ENCODE measurements around the gene MDM4.
"Not testable (repeated sequence)": the region's sequence is repeated elsewhere in the genome, so short reads cannot be mapped to it uniquely, and the experiment has no call there.

Gene MDM4

DNA sequence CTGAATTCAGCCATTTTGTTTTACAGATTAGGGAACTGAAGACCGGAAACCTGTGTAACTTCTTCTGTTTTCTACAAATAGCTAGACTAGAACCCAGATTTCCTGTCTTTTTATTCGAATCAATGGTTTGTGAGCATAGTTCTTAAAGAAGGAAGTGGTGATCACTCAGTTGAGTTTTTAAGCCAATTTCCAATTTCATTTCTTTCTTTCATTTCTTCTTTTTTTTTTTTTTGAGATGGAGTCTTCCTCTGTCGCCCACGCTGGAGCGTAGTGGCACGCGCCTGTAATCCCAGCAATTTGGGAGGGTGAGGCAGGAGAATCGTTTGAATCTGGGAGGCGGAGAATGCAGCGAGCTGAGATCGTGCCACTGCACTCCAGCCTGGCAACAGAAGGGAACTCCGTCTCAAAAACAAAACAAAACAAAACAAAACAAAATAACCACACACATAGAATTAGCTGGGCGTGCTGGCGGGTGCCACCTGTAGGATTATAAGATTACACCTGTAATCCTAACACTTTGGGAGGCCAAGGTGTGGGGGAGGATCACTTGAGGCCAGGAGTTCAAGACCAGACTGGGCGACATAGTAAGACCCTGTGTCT, 3.0 kb upstream of the MDM4 start:
- in situ Hi-C loops (cut with MboI; ENCODE audit: low sequenced_read_pairs) = no loop called here

DNA sequence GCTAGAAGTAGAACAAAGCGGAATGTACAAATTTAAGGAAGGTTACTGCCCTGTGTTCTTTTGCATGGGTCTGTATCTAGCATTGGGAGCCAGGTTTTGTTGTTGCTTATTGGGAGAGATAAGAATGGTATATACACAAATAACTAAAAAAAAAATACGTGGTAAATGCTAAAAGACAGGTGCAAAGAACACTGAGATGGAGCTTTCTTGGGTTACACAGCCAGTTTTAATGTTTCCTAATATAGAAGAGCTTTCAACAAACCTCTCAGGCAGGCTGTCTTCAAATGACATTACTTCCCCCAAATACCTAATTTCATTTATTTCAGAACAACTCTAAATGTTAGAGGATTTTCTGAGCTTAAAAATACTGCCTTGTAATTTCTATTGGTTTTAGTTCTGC, 1.4 kb upstream of the MDM4 start:
- in situ Hi-C loops (cut with MboI; ENCODE audit: low sequenced_read_pairs) = no loop called here

DNA sequence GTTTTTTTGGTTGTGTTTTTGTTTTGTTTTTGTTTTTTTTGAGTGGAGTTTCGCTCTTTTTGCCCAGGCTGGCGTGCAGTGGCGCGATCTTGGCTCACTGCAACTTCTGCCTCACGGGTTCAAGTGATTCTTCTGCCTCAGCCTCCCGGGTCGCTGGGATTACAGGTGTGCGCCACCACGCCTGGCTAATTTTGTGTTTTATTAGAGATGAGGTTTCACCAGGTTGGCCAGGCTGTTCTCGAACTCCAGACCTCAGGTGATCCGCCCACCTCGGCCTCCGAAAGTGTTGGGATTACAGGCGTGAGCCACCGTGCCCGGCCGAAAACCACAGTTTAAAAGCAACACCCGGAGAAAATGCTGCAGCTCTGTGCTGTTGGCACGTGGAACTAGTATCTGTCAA, 1.2 kb downstream of the MDM4 start:
- in situ Hi-C loops (cut with MboI; ENCODE audit: low sequenced_read_pairs) = not testable (repeated sequence)

DNA sequence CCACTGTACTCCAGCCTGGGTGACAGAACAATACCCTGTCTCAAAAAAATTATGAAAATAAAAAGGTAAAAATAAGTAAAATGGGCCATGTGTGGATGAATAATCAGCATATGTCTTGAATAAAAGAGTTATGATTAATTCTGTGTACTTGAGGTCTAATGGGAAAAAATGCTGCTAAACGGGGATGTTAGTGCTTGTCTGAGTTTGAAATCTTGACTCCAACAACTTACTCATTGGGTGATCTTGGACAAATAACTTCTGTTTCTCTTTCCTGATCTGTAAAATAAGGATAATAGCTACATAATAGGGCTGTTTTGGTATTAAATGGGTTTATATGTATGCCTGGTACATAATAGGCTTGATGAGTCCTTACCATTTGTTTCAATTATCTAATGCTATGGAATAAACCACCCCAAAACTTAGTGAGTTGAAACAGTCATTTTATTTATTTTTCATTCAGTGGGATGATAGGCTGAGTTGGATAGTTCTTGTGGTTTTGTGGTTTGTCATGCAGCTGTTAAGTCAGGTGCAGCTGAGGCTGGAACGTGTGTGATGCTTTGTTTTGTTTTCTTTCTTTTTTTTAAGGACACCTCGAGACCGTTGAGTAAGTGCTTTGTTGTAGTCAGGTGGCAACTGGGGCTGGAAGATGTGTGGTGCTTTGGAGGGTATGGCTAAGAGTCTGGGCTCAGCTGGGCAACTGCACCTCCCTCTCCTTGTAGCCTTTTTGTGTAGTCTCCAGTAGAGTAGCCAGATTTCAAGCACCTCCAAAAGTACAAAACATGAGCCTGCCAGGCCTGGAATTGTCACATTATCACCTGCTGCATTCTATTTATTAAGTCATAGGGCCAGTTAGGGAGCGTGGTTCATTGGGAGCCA, 4.9 kb downstream of the MDM4 start:
- in situ Hi-C loops (cut with MboI; ENCODE audit: low sequenced_read_pairs) = no loop called here

DNA sequence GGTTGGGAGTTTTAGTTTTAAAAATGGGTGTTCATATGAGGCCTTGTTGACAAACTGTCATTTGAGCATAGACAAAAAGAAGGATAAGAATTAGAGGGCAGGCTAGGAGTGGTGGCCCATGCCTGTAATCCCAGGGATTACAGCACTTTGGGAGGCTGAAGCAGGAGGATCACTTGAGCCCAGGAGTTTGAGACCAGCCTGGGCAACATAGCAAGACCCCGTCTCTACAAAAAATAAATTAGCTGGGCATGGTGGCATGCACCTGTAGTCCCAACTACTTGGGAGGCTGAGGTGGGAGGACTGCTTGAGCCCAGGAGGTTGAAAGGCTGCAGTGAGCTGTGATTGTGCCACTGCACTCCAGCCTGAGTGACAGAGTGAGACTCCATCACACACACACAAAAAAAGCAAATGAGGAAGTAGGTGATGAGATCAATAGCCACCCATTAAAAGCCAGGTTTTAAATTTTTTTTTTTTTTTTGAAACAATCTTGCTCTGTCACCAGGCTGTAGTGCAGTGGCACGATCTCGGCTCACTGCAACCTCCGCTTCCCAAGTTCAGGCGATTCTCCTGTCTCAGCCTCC, 5.8 kb downstream of the MDM4 start:
- in situ Hi-C loops (cut with MboI; ENCODE audit: low sequenced_read_pairs) = not testable (repeated sequence)

DNA sequence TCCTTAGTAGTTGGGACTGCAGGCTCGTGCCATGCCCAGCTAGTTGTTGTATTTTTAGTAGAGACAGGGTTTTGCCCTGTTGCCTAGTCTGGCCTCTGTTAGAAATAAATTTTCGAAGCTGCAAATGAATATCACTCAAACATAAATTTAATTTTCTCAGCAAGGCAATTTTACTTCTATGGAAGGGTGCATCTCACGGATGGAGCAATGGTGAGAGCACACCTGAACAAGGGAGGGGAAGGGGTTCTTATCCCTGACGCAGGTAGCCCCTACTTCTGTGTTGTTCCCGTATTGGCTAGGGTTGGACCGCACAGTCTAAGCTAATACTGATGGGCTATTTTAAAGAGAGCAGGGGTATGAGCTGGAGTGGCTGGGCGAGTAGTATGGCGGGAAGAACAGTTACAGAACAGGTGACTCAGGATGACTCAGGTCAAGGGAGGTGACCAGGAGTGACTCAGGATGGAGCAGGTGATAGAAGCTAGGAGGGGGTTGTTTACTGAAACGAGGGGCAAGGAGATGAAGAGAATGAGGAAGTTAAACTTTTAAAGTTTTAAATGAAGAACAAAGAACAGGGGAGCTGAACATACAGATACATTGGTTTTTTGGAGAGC, 7.5 kb downstream of the MDM4 start:
- in situ Hi-C loops (cut with MboI; ENCODE audit: low sequenced_read_pairs) = no loop called here

DNA sequence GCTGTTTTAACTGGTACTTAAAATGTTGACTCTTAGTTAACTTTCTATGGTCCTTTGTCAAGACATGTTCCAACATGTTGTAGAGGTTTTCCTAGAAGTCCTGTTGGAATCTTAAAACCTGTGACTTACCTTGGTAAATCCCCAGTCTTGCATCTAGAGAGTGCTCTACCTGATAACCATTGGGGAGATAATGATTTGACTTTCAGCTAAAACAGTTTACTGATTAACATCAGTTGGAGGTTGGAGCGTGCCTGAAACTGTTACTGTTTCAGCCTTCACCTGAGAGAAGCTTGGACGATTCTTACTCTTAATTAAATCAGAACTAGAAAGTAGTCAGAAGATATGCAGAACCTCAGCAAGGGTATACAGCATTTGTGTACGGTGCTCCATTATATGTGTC, 8.8 kb downstream of the MDM4 start:
- in situ Hi-C loops (cut with MboI; ENCODE audit: low sequenced_read_pairs) = no loop called here

DNA sequence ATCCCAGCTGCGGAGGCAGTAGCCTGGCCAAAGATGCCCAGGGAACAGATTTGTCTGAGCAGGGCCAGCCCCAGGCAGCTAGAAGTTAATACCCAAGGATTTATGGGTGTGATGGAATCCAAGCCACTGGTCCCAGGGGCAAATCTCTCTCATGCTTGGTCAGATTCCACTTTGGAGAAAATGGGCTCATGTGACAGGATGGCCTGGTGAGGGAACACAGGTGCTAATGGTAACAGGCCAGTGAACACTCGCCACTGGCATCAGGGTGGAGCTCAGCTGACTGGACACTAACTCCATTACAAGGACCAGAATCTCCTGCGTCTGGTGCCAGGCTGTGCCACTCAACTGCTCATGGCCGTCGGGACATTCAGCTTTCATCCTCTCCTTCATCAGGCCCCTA, 12.0 kb downstream of the MDM4 start:
- in situ Hi-C loops (cut with MboI; ENCODE audit: low sequenced_read_pairs) = no loop called here

DNA sequence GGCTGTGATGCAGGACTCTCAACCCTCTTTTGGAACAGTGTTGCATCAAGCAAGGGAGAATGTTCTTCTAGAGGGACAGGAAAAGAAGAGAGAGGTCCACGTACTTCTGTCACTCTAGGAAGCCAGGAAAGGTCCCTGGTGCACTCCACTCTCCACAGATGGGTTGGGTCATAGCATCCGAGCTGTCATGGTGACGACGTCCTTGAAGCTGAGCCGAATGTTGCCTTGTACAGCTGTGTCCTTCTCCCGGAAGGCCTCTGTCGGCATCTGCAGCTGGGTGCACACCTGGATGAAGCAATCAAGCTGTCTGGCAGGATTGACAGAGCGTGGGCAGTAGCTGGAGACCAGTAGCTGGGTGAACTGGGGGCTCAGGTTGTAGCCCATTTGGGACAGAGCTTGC, 12.5 kb downstream of the MDM4 start:
- in situ Hi-C loops (cut with MboI; ENCODE audit: low sequenced_read_pairs) = no loop called here

DNA sequence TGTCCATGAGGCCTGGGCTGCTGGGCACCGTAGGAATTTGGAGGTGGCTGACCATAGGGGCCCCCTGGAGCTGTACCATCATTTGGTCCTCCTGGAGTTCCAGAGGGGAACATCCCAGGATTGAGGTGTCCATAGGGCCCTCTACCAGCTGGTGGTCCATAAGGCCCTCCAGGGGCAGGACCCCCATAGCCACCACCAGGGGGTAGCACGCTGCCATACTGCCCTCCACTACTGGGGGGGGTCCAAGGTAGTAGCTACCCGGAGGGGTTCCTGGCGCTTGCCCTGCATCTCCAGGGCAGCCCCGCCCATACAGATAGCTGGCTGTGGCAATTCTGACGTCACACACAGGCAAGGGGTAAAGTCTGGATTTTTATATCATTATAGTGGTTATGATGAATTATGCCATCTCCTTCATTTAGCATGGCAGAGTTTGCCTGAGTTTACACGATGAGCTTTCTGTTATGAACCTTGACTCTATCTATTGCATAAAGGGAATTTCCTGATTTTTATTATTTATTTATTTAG, 13.2 kb downstream of the MDM4 start:
- in situ Hi-C loops (cut with MboI; ENCODE audit: low sequenced_read_pairs) = no loop called here

DNA sequence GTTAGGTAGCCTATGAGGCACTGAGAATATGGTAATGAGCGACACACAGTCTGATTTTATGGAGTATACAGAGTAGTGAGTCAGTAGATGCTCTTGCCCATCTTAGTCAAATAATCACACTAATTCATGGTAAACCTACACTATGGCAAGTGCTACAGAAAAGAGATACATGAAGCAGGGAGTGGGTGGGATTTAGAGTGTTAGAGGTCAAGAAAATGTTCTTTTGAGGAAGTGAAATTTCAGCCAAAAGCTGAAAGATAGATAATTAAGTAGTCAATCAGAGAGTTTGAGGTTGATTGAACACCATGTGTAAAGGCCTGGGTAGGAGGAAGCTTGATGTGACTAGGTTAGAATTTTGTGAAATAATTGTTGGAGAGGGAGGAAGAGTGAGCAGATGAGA, 14.7 kb downstream of the MDM4 start:
- in situ Hi-C loops (cut with MboI; ENCODE audit: low sequenced_read_pairs) = no loop called here

DNA sequence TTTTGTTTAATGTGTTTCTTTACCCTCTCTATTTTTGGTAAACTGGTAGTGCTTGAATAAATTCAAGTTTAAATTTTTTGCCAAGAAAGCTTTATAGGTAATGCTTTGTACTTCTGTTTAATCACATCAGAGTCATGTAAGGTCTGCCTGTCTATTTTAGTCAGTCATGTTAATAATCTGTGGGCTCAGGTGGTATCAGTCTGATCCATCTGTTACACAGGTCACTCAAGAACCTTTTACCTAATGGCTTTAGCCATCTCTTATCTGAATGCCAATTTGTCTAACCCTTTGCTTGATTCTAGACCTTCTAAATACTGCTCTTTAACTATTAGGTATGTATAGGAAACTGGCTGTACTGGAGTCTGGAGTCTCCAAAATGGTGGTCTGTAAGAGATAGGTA, 16.6 kb downstream of the MDM4 start:
- in situ Hi-C loops (cut with MboI; ENCODE audit: low sequenced_read_pairs) = no loop called here

DNA sequence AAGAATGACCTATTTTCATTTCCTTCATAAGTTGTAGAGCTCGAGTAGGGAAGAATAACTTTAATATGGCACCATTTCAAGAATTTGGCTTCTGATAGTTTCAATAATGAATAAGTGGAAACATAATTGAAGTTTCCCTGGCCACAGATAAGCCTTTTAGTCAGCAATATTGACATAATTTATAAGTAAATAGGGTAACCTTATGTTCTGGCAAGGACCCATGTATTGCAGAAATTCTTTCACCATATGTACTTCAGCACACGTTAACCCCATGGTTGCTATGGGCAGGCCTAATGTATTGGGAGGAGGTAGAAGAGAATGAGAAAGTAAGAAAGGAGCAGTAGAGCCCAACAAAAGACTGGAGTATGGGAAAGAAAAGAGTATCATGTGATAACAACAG, 25.4 kb downstream of the MDM4 start:
- in situ Hi-C loops (cut with MboI; ENCODE audit: low sequenced_read_pairs) = no loop called here

DNA sequence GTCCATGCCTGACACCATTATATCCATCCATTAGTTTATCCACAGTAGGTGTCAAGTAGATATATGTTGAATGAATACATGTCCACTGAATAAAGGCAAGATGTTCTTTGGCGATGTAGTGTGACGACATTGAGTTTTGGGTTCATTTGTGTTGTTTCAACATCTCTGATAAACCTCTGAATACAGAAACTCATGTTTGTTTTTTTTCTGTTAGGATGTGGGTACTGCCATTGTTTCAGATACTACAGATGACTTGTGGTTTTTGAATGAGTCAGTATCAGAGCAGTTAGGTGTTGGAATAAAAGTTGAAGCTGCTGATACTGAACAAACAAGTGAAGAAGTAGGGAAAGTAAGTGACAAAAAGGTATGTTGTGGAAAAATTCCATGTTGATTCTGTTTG, 28.1 kb downstream of the MDM4 start:
- in situ Hi-C loops (cut with MboI; ENCODE audit: low sequenced_read_pairs) = no loop called here

DNA sequence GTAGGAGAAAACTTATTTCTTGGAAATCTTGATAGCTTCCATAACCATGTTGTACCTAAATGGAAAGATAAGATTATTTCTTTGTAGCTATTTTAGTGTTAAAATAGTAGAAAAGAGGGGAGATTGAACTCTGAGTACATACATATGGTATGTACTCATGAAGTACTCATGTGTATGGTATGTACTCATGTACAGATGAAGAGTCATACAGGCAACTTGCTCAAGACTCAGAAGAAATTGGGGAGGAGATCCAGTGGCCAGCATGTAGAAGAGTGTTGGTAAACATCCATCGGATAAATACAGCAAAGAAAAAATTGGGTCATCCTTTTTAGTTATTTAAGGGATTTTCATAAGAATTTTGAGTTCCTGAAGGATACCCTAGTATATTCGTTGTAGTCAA, 29.0 kb downstream of the MDM4 start:
- in situ Hi-C loops (cut with MboI; ENCODE audit: low sequenced_read_pairs) = no loop called here

DNA sequence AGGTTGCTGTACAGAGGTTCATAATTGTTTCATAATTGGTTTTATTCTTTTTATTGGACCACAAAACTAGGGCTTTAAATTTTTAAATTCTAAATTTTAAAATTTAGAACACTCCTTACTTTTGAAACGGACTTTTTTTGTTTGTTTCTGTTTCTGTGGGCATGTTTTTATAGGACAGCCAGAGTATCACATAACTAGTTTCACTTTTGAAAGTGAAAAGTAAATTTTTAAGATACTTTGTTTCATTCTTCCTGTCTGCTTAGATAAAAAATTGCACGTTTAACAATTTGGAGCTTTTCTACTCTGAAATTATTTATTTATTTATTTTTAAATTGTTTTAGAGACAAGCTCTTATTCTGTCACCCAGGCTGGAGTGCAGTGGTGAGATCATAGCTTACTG, 29.7 kb downstream of the MDM4 start:
- in situ Hi-C loops (cut with MboI; ENCODE audit: low sequenced_read_pairs) = no loop called here

DNA sequence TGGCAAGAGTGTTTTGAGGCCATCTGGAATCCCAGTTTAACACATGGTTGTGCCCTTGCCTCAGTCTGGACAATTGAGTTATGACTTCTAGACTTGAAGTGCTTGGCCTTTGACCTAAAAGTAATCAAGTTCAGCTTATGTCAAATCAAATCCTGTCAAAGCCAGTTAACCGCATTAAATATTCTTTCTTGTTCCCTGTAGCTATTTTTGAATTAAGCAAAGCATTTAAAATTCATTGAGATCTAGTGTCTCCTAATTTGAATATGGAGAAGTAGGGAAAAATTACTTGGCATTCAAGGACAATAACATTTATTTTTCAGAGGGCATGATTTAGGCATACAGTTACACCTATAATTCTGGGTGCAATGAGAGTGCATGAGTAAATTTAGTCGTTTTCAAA, 32.1 kb downstream of the MDM4 start:
- in situ Hi-C loops (cut with MboI; ENCODE audit: low sequenced_read_pairs) = no loop called here

DNA sequence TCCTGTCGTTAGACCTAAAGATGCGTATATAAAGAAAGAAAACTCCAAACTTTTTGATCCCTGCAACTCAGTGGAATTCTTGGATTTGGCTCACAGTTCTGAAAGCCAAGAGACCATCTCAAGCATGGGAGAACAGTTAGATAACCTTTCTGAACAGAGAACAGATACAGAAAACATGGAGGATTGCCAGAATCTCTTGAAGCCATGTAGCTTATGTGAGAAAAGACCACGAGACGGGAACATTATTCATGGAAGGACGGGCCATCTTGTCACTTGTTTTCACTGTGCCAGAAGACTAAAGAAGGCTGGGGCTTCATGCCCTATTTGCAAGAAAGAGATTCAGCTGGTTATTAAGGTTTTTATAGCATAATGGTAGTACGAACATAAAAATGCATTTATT, 33.1 kb downstream of the MDM4 start:
- in situ Hi-C loops (cut with MboI; ENCODE audit: low sequenced_read_pairs) = no loop called here

DNA sequence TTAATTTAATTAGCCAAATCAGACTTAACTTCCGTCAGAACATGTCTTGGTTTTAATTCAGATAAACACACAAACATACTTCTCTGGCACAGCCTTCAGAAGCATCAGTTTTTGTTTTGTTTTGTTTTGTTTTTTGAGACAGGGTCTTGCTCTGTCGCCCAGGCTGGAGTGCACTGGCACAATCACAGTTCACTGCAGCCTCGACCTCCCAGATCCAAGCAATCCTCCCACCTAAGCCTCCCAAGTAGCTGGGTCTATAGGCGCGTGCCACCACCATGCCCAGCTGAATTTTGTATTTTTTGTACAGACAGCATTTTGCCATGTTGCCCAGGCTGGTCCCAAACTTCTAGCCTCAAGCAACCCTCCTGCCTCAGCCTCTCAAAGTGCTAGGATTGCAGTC, 34.7 kb downstream of the MDM4 start:
- in situ Hi-C loops (cut with MboI; ENCODE audit: low sequenced_read_pairs) = no loop called here

DNA sequence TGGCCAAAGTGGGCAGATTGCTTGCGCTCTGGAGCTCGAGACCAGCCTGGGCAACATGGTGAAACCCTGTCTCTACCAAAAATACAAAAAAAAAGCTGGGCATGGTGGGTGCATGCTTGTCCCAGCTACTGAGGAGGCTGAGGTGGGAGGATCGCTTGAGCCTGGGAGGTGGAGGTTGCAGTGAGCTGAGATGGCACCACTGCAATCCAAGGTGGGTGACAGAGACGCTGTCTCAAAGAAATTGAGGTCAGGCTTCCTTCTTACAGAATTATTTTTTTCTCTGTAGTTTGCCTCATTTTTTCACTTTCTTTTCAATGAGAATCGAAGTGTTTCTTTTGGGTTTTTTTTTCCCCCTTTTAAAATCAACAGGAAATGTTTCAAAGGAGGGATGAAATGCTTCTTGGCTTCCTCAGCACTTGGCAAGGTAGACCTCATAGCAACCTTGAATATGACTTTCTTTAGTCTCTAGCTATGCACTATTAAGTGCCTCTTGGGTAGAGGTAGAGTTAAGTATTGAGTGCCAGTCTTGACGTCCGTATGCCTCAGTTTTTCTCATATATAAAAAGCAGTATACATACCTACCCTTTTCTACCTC, 40.3 kb downstream of the MDM4 start:
- in situ Hi-C loops (cut with MboI; ENCODE audit: low sequenced_read_pairs) = no loop called here

DNA sequence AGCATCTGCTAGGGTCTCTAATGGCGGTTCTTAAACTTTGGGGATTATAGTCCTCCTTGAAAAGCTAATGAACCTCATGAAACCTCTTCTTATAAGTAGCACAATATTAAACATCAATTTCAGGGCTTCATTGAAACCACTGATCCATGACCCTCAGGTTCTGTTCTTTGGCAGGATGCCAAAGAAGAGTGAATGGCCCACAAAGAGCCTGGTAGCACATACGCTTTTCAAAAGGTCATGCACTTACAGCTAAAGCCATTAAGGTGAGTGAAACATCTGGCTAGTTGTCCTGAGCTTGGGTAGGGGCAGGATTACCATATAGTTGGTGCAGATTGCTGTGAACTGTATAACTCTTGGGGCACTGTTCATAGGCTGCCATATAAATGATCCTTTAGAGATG, 42.3 kb downstream of the MDM4 start:
- in situ Hi-C loops (cut with MboI; ENCODE audit: low sequenced_read_pairs) = no loop called here

Data from HL-60/S4 treated with phorbol 12-myristate 13-acetate at 8.2 ng/mL for 4 days and 3 days (cell line).